ENCODE measurements around the gene SARM1.
A peak's percentile ranks its signal among the peaks of the same experiment; 100 is the strongest.

SARM1 gene

GRCh38 chr17:28368915-28369683 is 2.4 kb upstream of the SARM1 start:
- TF ChIP-seq ZNF274 (IDR thresholded peaks at IDR 0.05; ENCODE audit: low read depth, low read length): no peak
- H3K4me3 ChIP-seq (ENCODE audit: low read length): no peak overlapping the region

- TF ChIP-seq ZNF274 (IDR thresholded peaks at IDR 0.05; ENCODE audit: low read depth, low read length): no peak
- H3K4me3 ChIP-seq (ENCODE audit: low read length): no peak overlapping the region
Observed at GRCh38 chr17:28369684-28370034, 1.8 kb upstream of the SARM1 start.

GRCh38 chr17:28370035-28370743 is 1.3 kb upstream of the SARM1 start, which contains the start of gene VTN:
Gene VTN (minus strand): TSS chr17:28370307. CDS start chr17:28370203, 104 bp downstream.
- peak within 1 kb of the TSS; percentile 12; the same call in 1 of the 2 replicates for H3K4me3 ChIP-seq (ENCODE audit: low read length)
- TF ChIP-seq ZNF274 (IDR thresholded peaks at IDR 0.05; ENCODE audit: low read depth, low read length): no peak

- no peak overlapping the region for H3K4me3 ChIP-seq (ENCODE audit: low read length)
- TF ChIP-seq ZNF274 (IDR thresholded peaks at IDR 0.05; ENCODE audit: low read depth, low read length): no peak
Observed at GRCh38 chr17:28370744-28371103, 770 bp upstream of the SARM1 start.

GRCh38 chr17:28372203-28372944 is 880 bp downstream of the SARM1 start:
- H3K4me3 ChIP-seq (ENCODE audit: low read length): peak overlapping the region; percentile 80
- no peak for TF ChIP-seq ZNF274 (IDR thresholded peaks at IDR 0.05; ENCODE audit: low read depth, low read length)

GRCh38 chr17:28372945-28373274 is 1.4 kb downstream of the SARM1 start:
- no peak overlapping the region; the same call in 1 of the 2 replicates for H3K4me3 ChIP-seq (ENCODE audit: low read length)

GRCh38 chr17:28379814-28380801 is 8.6 kb downstream of the SARM1 start:
- TF ChIP-seq ZNF274 (IDR thresholded peaks at IDR 0.05; ENCODE audit: low read depth, low read length): no peak
- H3K4me3 ChIP-seq (ENCODE audit: low read length): no peak overlapping the region

More at GRCh38 chr17:28372945-28373274, 1.4 kb downstream of the SARM1 start:
- no peak for TF ChIP-seq ZNF274 (IDR thresholded peaks at IDR 0.05; ENCODE audit: low read depth, low read length)

- no peak for TF ChIP-seq ZNF274 (IDR thresholded peaks at IDR 0.05; ENCODE audit: low read depth, low read length)
- no peak overlapping the region for H3K4me3 ChIP-seq (ENCODE audit: low read length)
Observed at GRCh38 chr17:28381141-28381825, 9.8 kb downstream of the SARM1 start.

GRCh38 chr17:28384281-28385036 is 13.0 kb downstream of the SARM1 start:
- TF ChIP-seq ZNF274 (IDR thresholded peaks at IDR 0.05; ENCODE audit: low read depth, low read length): no peak
- H3K4me3 ChIP-seq (ENCODE audit: low read length): peak overlapping the region; percentile 55; the same call in 1 of the 2 replicates

GRCh38 chr17:28385037-28385400 is 13.5 kb downstream of the SARM1 start:
- peak overlapping the region; percentile 55; the same call in 1 of the 2 replicates for H3K4me3 ChIP-seq (ENCODE audit: low read length)
- no peak for TF ChIP-seq ZNF274 (IDR thresholded peaks at IDR 0.05; ENCODE audit: low read depth, low read length)

- TF ChIP-seq ZNF274 (IDR thresholded peaks at IDR 0.05; ENCODE audit: low read depth, low read length): no peak
- H3K4me3 ChIP-seq (ENCODE audit: low read length): peak overlapping the region; percentile 55; the same call in 1 of the 2 replicates
Observed at GRCh38 chr17:28385406-28385805, 13.9 kb downstream of the SARM1 start.

GRCh38 chr17:28386391-28386790 is 14.9 kb downstream of the SARM1 start:
- no peak for TF ChIP-seq ZNF274 (IDR thresholded peaks at IDR 0.05; ENCODE audit: low read depth, low read length)
- no peak overlapping the region for H3K4me3 ChIP-seq (ENCODE audit: low read length)
